ENCODE results near the gene ADARB1. TPM values are rescaled to one million over a fixed set of nuclear protein-coding genes. Genes with fewer than 3 reads are reported as not detected.

The ADARB1 gene
- polyA plus RNA-seq, 4 donors: 16.0 to 19.8 (median 17.3) TPM

DNA sequence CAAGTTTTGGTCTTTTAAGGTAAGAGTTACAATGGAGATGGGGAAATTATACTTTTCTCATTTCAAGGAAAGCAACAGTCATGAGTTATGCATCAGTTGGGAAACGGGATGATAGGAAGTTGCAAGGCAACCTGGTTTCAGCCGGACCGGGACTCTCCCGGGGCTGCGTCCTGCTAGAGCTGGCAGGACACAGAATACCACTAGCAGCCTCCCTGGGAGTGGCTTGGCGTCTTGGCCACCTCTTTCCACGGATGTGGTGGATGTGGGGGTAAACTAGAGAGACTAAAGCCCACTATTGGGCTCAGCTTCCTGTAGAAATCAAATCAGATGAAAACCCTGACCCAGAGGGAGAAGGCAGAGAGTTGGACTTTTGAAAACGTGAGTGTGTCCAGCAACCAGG lies 71.9 kb downstream of the ADARB1 start:
- no peak for DNase-seq (ENCODE audit: low read depth in 4 of 4, low spot score in 3 of 4)

DNA sequence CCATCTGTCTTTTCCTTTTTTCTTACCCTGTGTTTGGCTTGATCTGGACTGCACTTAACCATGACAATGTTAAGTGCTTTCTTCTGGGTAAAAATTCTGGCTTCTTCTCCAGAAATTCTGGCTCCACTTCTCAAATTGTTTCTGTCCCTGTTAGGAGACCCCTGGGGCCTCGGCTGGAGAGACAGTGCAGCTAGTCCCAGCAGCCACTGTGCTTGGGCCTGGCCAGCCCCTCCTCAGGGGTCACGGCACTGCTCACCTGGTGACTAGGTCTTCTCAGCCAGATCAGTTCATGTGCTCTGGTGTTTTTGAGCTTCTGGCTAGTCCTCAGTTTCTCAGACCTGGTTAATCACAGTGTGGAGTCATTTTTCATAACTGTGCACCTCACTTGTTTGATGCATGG lies 72.4 kb downstream of the ADARB1 start:
- DNase-seq (ENCODE audit: low read depth in 4 of 4, low spot score in 3 of 4): no peak

DNA sequence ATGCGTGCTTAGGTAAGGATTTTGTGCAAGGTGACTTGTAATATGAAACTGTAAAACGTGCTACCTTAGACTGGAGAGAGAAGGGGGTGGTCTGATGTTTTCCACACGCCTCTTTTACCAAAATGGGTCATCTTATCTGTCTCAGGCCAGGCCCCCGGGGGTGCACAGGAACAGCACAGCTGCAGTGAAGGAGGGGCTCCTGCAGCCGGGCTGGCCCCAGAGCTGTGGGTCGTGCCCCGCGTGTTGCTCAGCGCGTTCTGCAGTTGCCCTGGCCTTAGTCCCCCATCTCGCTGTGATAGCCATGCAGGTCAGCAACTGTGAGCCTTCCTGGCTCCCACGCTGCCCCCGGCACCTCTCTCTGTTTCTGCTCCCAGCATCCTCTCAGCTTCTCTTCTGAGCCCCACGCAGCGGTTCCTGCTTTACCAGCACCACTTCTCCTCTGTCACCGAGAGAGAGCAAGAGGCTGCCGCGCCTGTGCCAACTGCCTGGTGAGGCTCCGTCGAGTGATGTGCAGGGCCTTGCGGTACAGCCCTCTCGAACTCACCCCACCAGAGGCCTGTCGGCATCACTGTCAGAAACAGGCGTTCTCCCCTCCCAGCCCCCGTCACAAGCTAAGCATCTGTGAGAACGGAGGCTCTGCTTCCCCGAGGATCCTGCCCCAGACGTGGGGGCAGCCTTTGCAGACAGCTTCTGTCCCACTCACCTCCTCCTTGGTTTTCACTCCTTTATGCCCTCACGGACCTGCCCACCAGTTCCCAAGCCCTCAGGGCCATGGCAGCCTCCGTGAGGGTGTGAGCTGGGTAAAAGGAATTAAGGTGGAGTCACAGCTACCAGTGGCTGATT lies 73.3 kb downstream of the ADARB1 start:
- no peak for DNase-seq (ENCODE audit: low read depth in 4 of 4, low spot score in 3 of 4)

DNA sequence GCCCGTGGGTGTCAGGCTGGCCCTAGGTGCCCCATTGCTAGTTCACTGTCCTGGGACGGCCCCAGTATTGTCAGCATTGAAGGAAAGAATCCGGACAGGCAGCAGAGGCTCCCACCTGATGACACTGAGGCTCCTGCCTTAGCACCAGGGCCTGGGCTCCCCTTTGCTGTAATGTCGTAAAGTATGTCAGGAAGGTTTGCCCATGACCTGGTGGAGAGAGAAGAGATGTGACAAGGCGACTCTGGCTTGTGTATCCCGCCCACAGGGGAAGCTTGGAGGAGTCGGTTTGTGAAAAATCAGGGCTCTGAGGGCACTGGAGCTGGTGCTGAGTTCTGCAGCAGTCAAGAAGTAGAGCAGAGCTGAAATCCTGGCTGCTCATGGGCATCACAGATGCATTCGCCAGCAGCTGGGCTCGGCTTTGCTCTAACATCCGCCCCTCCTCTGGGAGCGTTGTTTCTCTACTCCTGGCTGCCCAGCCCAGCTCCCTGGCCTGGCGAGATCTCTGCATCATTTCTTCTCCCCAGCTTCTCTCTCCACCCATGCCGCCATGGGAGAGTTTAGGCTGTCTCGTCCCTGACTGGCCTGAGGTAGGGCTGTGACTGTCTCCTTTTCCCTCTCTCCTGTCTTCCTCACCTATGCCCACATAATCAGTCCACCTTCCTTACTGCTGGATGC lies 74.1 kb downstream of the ADARB1 start:
- DNase-seq (ENCODE audit: low read depth in 4 of 4, low spot score in 3 of 4): no peak

DNA sequence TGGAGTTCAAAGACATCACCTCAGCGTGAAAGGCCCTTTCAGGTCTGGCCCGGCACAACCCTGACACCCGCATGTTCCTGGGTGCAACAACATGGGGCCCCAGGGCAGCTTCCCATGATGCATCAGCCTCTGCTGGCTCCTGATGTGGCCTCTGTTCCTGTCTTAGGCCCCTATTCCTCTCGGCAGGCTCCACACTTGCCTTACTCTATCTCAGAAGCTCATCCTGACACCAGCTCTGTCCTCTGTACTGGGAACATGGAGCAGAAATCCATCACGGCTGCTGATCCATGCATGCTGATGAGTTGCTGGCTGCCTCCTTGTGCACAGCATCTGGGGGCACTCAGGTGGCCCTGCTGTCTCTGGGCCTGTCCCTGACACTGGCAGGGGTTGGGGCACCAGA lies 74.6 kb downstream of the ADARB1 start:
- DNase-seq (ENCODE audit: low read depth in 4 of 4, low spot score in 3 of 4): no peak

DNA sequence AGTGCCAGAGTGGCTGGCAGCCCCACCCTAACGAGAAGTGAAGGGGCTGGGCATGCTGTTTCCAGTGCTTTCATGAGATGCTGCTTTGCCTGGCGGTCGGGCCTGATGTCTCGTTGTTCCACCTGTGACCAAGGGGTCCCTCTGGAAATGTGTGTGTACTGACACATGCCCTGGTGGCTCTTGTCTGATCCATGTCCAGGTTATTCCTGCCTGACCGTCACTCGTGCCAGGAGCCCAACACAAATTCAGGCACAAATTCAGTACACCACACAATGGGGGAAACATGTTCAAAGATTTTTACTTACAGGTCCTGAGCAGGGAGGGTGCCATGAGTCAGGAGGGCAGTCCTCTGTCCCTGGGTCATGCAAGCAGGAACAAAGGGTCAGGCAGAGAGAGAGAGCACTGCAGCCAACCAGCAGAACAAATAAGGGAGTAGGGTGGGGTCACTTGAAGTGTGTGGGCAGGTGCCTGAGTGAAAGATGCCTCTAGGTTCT lies 76.3 kb downstream of the ADARB1 start:
- DNase-seq (ENCODE audit: low read depth in 4 of 4, low spot score in 3 of 4): no peak

DNA sequence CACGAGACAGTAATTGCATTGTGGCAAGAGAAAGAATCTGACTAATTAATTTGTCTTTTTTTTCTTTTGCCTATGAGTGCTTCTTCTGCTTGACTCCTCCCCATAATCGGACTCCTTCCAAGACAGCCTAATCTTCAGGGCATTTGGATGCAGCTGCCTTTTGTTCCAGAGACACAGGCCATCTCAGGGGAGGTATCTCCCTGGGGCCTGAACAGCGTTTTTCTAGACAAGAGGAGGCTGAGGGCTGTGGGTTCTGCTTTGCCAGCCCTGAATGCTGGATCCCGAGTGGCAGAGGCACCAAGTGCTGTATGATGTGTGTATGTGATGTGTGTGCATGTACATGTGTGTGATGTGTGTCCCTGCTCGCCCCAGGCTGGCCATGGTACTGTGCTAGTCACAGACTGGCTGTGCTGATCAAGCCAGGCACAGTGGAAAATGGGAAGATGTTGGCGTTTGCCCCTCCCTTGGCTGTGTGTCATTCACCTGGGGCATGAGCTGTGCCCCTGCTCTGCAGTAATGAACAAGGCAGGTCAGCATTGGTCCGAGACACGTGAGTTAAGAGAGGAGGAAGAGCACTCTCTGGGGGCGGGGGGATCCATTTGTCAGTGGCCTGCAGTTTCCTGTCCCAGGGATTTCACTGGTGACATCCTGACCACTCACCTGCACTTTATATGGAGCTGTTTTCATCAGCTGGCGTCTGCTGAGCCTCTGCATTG lies 77.2 kb downstream of the ADARB1 start:
- DNase-seq (ENCODE audit: low read depth in 4 of 4, low spot score in 3 of 4): no peak

DNA sequence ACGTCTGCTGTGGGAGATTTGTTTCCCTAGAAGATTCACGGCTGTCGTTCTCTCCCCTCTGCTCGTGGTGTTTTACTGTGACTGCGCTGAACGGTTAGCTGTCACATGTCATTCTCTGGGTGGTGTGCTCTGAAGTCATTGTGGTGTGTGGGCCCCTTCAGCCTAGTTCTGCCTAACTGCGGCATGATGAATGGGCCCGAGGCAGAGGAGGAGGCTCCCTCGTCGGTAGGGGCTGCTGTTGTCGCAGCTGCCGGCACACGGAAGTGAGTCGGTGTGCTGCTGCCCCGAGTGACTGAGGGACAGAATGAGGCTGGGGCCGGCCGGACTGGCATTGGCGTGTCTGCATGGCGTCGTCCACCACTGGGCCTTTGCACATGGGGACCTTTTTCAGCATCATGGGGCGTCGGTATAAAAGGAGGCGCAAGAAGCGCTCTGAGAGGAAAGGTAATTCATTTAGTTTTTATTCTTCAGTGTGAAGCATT lies 77.9 kb downstream of the ADARB1 start:
- no peak for DNase-seq (ENCODE audit: low read depth in 4 of 4, low spot score in 3 of 4)

DNA sequence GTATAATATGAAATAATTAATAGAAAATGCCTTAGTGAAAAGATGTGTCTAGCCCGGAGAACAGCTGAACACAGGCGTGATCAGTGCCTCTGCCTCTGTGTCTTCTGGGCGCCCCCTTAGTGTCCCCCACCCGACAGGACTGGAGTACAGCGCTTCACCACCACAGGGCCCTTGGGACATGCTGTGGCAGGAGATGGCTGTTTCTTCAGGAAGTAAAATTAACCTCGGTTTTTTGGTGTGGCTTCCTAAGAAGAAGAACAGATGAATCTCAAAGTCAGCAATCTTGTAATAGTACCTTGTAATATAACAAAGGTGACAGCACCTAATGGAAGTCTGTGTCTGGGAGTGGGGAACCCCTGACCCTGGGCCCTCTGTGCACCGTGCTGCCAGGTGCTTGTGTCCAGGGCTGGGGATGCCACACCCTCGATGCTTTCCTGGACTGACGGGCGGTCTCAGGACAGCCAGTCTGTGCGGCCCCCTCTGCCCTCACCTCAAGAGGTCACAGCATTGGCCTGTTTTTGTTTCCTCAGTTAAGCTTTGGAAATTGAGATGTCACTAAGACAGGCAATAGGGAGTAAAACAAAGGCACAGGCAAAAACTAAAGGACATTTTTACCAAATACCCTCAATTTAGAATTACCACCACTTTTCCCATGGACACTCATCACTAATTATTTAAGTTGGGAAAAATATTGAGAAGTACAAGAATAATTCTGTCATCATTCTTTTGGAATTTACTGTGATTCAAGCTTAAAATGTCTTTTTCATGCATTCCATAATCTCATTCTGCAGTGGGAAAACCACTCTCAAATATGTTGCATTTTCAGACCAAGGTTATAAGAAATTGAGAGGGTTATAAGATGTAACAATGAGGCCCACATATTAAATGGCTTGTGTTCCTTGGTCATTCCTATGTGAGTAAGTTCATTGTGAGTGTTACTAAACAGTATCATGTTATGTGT lies 79.3 kb downstream of the ADARB1 start:
- DNase-seq (ENCODE audit: low read depth in 4 of 4, low spot score in 3 of 4): no peak

DNA sequence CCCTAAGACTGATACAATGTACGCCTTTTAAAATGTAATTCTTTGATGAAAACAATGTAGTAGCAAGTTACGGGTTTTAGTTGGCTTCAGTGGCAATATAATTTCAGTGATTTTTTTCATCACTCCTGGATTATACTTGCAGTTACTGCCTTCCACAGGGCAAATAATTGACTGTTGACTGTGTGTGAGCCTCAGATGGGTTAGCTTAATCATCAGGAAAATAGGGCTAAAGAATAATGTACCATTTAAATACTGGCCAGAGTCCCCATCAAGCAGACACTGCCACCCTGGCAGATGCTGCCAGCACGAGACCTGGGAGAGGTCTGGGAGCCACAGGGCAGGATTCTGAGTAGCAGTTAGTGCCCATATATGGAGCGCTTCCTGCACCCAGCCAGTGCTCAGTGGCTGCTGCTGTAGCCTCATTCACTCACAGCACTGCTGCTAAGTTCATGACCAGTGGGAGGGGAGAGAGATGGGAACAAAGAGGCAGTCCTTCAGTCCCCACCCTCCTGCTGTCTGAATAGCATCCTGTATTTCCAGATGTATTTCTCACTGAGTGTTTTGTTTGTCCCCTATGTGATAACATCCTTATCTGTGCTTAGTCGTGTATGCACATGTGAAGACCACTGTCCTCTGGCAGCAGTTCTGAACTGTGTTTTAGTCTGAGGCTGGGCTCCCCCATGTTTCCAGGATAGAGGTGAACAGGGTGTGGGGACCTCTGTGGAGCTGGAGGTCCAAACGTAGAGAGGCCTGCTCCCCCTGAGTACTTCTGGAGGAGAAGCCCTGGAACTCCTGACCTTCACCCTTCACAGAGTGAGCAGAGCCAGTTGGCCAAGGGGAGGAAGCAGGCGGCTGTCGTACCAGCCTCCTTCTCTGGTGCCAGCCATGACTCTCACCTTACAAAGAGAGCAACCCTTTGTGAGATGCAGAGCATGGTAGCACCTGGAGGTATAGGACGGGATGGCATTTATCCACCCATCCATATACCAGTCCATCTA lies 80.4 kb downstream of the ADARB1 start:
- no peak for DNase-seq (ENCODE audit: low read depth in 4 of 4, low spot score in 3 of 4)

DNA sequence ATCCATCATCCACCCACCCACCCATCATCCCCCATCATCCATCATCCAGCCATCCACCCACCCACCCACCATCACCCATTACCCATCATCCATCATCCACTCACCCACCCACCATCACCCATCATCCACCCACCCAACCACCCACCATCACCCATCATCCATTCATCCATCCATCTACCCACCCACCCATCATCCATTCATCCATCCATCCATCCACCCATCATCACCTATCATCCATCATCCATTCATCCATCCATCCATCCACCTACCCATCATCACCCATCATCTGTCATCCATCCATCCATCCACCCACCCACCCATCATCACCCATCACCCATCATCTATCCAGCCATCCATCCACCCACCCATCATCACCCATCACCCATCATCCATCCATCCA lies 81.5 kb downstream of the ADARB1 start:
- no peak for DNase-seq (ENCODE audit: low read depth in 4 of 4, low spot score in 3 of 4)

DNA sequence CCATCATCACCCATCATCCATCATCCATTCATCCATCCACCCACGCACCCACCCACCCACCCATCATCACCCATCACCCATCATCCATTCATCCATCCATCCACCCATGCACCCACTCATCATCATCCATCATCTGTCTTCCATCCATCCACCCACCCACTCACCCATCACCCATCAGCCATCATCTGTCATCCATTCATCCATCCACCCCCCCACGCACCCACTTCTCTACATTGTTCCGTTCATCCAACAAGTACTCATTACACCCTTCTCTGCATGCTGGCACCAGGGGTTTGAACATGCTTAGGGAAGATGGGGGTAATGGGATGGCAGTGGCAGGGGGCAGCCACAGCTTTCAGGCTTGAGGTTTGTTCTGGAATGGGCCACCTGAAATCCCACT lies 82.1 kb downstream of the ADARB1 start:
- DNase-seq (ENCODE audit: low read depth in 4 of 4, low spot score in 3 of 4): no peak

DNA sequence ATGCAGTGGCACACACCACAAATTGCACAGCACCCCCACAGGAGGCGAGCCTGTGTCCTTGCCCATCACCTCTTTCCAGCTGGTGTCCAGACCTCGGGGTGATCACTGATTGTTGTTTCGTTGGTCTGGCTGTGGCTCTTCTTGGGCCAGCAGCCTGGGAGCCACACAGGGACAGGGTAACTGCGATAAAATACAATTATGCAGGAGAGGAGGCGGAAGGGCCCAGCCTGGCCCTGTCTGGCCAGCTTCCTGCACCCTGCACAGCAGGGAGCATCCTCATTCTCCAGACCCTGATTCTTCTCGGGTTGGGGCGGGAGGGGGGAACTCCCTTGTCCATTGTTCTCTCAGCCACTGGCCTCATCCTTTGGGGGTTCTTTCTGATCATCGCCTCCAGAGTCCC lies 83.6 kb downstream of the ADARB1 start:
- no peak for DNase-seq (ENCODE audit: low read depth in 4 of 4, low spot score in 3 of 4)

DNA sequence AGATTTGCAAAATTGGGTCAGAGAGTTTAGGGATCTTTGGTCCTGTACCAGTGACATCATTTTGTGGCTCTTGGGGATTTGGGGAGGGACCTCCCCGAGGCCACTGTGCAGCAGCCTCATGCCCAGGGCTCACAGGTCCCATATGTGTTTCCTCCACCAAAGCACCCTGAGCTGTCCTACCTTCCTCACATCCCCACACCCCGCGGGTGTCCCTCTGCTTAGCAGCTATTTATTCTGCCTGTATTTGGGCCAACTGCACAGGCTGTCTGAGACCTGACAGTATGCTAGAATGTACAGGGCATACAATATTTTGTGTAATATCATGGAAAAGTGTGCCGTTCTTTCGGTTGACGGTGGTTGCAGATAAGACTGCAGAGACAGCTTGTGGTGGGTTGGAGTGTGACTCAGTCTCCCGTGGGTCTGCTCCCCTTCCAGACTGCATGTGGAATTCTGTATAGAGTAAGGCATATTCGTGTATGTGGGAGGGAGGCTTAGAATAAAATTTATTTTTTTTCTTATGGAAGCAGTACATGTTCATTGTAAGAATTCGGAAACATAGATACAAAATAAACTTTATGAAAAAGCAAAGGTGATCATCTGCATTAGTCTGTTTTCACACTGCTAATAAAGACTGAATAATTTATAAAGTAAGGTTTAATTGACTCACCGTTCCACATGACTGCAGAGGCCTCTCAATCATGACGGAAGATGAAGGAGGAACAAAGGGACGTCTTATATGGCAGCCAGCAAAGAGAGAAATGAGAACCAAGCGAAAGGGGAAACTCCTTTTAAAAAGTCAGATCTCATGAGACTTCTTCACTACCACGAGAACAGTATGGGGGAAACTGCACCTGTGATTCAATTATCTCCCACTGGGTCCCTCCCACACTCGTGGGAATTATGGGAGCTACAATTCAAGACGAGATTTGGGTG lies 84.4 kb downstream of the ADARB1 start:
- no peak for DNase-seq (ENCODE audit: low read depth in 4 of 4, low spot score in 3 of 4)

DNA sequence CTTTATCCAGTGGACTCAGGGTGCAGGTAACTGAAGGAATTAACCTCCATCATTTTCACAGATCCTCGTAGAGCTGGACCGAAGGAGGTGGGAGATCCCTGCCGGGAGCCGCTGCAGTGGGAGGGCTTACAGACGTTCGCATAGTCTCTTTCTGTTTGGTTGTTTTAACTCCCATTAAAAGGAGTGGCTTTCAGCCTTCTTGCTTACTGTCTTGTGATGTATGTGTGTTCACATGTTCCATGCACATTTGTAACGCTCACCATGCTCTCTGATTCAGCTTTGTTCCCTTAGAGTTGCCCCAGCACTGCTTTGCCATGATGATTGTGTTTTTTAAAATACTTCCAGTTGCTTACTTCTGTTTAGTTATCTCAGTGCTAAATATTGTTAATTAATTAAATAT lies 85.8 kb downstream of the ADARB1 start:
- DNase-seq (ENCODE audit: low read depth in 4 of 4, low spot score in 3 of 4): no peak

DNA sequence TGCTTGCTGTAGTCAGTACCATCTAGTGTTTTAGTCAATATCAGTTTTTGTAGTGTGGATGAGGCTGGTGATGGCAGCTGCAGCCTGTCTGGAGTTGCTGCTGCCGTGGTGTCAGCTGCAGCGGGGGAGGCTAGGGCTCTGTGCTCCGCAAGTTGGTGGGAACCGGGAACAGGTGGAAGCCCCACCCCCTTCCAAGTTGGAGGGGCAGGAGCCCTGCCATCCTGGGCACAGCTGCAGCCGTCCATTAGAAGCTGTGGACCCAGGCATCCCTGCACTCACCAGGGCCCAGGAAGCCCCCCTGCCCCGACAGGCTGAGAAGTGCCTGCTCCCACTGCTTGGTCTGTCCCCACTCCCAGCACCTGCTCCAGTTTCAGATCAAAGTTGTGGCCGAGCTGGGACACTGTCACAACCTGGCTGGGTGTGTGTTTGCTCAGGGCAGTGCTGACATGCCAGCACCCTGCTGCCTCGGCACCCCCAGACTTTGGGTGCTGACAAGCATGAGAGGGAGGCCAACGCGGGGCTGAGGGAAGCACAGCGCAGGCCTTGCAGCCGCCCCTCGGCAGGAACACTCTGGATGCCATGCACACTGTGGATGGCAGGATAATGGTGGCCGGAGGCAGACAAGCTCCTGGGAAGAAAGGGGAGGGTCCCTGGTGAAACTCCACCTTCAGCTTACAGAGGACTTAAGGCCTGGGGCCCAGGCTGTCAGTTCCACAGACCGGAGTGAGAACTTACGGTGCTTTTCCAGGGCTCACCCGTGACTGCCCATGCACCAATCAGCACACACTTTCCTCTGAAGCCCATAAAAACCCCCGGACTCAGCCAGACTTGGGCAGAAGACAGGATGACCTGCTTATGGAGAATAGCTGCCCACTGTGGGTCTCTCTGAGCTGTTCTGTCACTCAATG lies 86.9 kb downstream of the ADARB1 start:
- DNase-seq (ENCODE audit: low read depth in 4 of 4, low spot score in 3 of 4): peak in 1 of 4 donors; percentile 39

DNA sequence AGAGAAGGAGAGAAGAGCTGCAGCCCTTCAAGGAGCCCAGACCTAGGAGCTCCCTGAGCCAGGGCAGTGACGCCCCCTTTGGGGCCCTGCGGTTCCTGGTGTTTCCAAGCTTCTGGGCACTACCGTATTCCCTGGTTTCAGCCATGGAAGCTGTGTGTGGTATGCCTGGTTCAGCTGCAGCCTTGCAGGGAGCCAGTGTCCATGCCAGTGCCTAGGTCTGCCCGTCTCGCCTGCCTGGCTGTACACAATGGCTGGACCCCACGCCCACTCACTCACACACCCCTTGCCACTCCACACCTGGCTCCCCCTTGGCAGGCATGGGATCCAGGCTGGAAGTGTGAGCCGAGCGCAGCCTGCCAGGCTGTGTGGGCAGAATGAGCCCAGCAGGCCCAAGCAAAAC lies 87.7 kb downstream of the ADARB1 start:
- no peak for DNase-seq (ENCODE audit: low read depth in 4 of 4, low spot score in 3 of 4)
